Femur (tissue), 1 donor: Measurements from ENCODE around the gene NUMBL.
"Not testable (repeated sequence)": the region's sequence is repeated elsewhere in the genome, so short reads cannot be mapped to it uniquely, and the experiment has no call there.

ENCODE experiments used
- DNase-seq: peaks from one replicate; pipeline ENCODE4 v3.0.0-alpha.2; 2017

The NUMBL gene

GRCh38 chr19:40662925-40663694, 27.3 kb downstream of the NUMBL start:
- peak; percentile 93 for DNase-seq

DNA sequence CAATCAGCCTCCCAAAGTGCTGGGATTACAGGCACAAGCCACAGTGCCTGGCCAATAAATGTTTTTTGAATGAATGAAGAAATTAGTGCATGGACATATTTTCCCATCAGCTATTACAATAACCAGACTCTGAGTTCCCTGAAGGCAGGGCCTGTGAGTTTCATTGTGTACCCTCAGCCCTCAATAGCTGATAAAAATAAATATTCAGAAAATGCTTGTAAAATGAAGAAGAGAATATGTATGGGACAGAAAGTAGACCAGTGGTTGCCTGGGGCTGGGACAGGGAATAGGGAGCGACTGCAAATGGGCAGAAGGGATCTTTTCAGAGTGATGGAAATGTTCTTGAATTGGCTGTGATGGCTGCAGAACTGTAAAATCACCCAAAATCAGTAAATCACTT, 28.8 kb downstream of the NUMBL start:
- DNase-seq = no peak

DNA sequence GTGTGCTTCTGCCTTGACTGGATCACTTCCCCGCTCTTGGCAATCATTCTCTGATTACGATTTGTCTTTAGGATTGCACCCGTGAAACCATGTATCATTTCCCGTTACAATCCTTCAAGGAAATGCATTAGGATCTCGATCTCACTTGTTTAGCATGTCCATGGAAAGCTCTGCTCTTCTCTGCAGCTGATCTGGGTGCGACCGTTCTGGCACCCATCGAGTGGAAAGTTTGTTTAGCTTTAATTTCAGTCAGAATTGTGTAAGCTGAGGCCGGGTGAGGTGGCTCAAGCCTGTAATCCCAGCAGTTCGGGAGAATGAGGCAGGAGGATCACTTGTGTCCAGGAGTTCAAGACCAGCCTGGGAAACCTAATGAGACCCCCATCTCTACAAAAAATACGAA, 30.9 kb downstream of the NUMBL start:
- DNase-seq = no peak

- DNase-seq = no peak
Measured at GRCh38 chr19:40659116-40659515, 31.3 kb downstream of the NUMBL start.

- no peak for DNase-seq
Measured at GRCh38 chr19:40658031-40658430, 32.4 kb downstream of the NUMBL start.

GRCh38 chr19:40655684-40656083, 34.8 kb downstream of the NUMBL start:
- not testable (repeated sequence) for DNase-seq

DNA sequence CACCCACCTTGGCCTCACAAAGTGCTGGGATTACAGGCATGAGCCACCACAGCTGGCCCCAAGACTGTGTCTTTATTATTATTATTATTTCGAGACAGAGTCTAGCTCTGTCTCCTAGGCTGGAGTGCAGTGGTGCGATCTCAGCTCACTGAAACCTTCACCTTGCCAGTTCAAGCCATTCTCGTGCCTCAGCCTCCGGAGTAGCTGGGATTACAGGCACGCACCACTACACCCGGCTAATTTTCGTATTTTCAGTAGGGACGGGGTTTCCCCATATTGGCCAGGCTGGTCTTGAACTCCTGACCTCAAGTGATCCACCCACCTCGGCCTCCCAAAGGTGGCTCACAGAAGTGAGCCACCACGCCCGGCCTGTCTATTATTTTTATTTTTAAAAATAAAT, 38.1 kb downstream of the NUMBL start:
- DNase-seq = not testable (repeated sequence)

DNA sequence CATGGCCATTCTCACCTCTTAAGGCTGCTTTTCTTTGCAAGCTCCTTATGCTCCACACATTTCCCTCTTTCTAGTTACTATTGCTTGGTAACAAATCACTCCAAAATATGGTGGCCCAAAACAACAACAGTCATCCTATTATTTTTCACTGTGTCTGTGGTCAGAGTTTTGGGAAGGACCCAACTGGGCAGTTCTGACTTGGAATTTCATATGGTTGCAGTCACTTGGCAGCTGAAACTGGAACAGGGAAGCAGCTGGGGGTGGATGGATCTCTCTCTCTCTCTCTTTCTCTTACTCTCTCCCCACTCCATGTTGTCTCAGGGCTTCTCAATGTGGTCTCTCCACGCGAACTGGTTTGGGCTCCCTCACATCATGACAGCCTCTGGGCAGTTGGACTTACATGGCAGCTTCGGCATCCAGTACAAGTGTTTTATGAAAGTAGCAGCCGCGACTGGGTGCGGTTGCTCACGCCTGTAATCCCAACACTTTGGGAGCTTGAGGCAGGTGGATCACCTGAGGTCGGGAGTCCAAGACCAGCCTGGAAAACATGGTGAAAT, 39.6 kb downstream of the NUMBL start:
- peak; percentile 70 for DNase-seq

DNA sequence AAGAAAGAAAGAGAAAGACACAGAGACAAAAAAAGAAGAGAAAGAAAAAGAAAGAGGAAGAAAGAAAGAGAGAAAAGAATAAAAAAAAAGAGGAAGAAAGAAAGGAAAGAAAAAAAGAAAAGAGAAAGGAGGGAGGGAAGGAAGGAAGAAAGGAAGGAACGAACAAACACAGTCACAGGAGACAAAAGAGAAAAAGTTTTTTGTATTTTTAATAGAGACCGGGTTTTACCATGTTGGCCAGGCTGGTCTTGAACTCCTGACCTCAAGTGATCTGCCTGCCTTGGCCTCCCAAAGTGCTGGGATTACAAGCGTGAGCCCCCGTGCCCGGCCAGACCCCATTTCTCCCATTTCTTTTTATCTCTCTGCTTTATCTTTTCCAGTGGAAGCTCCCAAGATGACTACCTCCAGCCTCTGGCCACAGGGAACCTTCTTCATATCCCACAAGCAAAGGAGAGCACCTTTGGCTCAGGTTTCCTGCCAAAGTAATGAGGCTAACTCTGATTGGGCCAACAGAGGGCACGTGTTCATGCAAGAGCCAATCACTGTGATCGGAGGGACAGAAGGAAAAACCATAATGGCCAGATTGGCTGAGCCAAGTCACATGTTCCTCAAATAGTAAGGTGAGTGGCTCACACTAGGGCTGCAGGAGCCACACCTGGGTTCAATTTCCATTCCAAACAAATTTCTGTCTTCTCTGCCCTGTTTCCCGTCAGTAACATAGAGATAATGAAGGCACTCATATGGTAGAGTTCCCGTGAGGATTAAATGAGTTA, 40.4 kb downstream of the NUMBL start:
- DNase-seq = not testable (repeated sequence)

DNA sequence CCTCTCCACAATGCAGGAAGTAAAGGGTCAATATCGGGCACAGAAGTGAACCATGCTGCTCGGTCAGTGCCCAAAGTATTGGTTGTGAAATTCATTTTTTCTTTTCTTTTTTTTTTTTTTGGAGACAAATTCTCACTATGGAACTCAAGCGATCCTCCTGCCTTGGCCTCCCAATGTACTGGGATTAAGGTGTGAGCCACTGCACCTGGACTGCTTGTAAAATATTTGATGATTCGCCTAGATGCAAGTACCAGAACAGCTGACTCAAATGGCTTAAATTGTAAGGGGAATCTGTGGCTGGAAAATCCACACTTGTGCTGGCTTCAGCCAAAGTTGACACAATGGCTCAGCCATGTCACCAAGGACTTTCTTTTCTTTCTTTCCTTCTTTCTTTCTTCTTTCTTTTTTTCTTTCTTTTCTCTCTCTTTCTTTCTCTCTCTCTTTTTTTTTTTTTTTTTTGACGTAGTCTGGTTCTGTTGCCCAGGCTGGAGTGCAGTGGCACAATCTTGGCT, 43.7 kb downstream of the NUMBL start:
- no peak for DNase-seq

- DNase-seq = no peak
Measured at GRCh38 chr19:40642757-40643305, 47.6 kb downstream of the NUMBL start.

- no peak for DNase-seq
Measured at GRCh38 chr19:40642051-40642706, 48.3 kb downstream of the NUMBL start.

DNA sequence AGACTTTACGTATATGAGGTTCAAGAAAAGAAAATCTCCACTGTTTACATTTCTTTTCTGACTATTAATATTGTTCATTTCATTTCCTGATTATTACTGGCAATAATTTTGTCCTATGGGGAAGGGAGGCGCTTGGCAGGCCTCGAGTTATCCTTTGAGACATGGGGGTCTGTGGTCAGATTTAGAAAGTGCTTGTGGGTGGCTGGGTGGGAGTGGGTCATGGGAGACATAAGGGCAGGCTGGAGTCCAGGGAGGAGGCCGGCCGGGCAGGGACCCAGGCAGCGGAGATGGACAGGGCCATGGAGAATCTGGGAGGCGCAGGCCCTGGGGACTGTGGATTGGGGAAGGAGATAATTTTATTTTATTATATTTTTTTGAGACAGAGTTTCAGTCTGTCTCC, 49.2 kb downstream of the NUMBL start:
- peak; percentile 78 for DNase-seq

DNA sequence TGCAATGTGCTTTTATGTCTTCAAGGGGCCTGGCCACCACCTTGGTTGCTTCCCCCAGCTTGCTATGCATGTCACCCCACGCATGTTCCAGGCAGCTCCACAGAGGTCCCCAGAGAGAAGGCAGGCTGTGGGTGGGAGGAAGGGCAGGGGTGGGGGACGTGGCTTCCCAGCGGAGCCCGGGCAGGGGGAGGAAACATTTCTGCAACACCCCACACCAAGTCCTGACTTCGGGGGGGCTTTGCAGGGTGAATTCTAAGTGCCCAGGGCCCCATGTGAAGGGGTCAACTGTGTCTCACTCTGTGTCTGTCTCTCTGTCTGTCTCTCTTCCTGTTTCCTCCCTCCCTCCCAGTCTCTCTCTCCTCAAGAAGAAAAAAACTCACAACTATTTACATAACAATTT, 49.7 kb downstream of the NUMBL start:
- no peak for DNase-seq

DNA sequence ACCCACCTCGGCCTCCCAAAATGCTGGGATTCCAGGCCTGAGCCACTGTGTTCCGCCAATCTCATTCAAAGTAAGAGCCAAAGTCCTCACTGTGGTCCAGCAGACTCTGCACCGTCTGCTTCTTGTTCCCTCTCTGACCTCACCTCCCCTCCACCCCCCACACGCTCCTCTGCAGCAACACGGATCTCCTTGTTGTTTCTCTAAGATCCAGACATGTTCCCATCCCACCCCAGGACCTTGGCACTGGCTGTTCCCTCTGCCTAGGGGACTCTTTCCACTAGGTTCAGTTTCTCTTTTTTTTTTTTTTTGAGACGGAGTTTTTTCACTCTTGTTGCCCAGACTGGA, 50.8 kb downstream of the NUMBL start:
- DNase-seq = no peak

GRCh38 chr19:40638327-40638726, 52.1 kb downstream of the NUMBL start:
- DNase-seq = no peak

DNA sequence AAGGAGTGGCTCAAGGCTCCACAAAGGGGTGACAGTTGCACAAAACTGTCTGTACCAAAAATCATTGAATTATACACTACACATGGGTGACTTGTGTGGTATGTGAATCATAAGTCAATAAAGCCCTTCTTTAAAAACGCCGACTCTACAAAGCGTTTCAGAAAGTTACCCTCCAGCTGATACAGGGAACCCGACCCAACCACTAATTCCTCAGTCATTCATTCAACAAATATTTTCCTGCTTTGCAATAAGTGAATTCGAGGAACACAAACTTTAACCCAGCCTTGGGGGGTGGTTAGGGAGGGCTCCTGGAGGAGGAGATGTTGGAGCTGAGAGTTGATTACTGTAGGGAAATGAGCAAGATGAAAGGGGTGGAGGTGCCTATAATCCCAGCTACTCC, 57.2 kb downstream of the NUMBL start:
- no peak for DNase-seq

DNA sequence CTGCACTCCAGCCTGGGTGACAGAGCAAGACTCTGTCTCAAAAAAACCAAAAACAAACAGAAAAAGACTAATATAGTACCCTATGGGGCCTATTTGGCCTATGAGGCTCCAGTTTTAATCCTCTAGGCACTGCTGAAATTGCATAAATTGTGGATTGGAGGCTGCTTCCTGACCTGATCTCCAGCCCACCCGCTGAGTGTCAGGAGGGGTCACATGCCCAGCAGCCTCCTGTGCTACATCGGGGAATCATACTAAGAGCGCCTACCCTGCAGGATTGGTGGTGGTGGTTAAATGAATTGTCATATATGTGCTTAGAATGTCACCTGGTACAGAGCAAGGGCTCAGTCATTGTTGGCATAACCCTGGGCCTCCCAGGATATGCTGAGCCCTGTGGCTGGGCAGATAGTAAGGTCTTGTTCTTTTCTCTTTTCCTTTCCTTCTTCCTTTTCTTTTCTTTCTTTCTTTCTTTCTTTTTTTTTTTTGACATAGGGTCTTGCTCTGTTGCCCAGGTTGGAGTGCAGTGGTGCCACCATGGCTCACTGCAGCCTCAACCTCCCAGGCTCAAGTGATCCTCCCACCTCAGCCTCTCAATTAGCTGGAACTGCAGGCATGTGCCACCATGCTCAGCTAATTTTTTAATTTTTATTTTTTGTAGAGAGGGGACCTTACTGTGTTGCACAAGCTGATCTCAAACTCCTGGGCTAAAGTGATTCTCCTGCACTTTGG, 58.0 kb downstream of the NUMBL start:
- no peak for DNase-seq

- DNase-seq = no peak
Measured at GRCh38 chr19:40630571-40631160, 59.8 kb downstream of the NUMBL start.

DNA sequence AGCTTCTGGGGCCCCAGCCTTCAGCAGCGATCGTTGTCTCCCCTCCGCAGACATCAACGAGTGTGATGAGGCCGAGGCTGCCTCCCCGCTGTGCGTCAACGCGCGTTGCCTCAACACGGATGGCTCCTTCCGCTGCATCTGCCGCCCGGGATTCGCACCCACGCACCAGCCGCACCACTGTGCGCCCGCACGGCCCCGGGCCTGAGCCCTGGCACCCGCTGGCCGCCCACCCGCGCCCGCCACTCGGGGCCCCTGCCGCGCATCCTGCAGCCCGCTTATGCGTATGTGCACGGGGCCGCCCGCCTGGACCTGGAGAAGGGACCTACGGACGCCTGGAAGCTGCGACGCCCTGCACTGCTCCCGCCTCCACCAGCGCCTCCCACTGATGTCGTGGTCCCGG, 61.1 kb downstream of the NUMBL start:
- DNase-seq = no peak

GRCh38 chr19:40627486-40628279, 62.8 kb downstream of the NUMBL start:
- no peak for DNase-seq
